Caki2 (cell line): ENCODE measurements around the gene PRDM5. TPM values are rescaled to one million over a fixed set of nuclear protein-coding genes. Genes with fewer than 3 reads are reported as not detected.

ENCODE experiments used
- DNase-seq: peaks from one replicate; pipeline ENCODE4 v3.0.0-alpha.2; 2015; ENCODE audit warnings: low read depth
- in situ Hi-C: cut with HindIII; loops from 2 replicates; pipeline ENCODE4 v1.10.0; 2016; ENCODE audit warnings: low sequenced_read_pairs, low pct_unique_long_range_greater_than_20kb, mixed read lengths
- total RNA-seq: library from RNA; depleted of rRNA; stranded (reverse); fragments of >200 nt; shearing (Covaris generic); gene quantifications from 2 replicates; pipeline ENCODE4 v1.2.3, GENCODE V29; 2014; ENCODE audit warnings: low replicate concordance

Gene PRDM5
- total RNA-seq, 1 experiment from 2014 or later: 4.7 TPM

DNA sequence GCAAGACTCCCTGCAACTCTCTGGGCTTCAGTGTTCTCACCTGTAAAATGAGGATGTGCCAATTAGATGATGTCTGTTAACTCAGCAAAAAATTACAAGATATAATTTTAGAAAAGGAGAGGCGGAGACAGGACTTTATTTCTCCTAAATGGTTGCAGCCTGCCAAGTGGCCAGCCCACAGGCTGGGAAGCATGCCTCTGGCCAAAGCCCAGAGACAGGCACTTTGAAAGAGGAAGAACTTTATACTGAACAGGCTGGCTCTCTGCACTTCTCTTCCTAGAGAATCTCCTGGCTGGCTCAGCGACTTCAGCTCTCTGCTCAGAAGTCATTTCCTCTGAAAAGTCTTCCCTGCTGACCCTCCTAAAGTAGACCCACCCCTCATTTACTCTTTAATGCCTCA, 3.7 kb downstream of the PRDM5 start:
- in situ Hi-C loops: no loop called here

DNA sequence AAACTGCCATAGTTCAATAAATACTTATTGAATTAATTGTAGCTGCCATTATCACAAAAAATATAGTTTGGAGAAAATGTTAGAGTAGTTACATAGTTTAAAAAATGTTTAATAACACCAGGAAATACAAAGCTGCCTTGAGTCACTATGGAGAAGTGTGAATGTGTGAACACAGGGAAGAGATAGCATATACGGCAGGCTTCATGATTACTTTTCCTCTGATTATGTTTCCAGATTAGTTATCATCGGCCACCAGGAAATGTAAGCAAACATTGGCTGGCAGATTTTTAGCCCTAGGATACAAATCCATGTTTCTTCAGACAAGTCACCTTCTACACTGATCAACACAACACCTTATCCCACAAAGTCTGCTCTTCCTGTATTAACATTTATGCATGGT, 4.4 kb downstream of the PRDM5 start:
- in situ Hi-C loops: no loop called here
- no peak for DNase-seq

More for the DNA sequence above, 3.7 kb downstream of the PRDM5 start:
- no peak for DNase-seq

DNA sequence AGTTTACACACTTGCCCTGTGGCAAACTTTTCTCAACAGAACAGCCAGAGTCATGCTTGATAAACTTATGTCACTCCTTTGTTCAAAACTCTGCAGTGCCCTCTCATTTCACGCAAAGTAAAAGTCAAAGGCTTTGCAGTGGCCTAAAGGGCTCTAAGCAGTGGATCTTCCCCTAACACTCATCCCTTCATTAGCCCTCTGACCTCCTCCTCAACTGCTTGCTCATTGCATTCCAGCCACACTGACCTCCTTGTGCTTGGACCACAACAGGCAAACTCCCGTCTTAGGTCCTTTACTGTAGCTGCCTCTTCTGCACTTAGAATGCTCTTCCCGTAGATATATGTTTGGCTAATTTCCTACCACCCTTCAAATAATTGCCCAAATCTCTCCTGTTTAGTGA, 5.6 kb downstream of the PRDM5 start:
- no peak for DNase-seq
- in situ Hi-C loops: no loop called here

- in situ Hi-C loops: no loop called here
- no peak for DNase-seq
These were observed 7.2 kb downstream of the PRDM5 start for GRCh38 chr4:120915336-120915735.

GRCh38 chr4:120903419-120903818, 19.1 kb downstream of the PRDM5 start:
- DNase-seq: no peak
- in situ Hi-C loops: no loop called here

- no peak for DNase-seq
- in situ Hi-C loops: no loop called here
These were observed 19.6 kb downstream of the PRDM5 start for GRCh38 chr4:120902925-120903324.

DNA sequence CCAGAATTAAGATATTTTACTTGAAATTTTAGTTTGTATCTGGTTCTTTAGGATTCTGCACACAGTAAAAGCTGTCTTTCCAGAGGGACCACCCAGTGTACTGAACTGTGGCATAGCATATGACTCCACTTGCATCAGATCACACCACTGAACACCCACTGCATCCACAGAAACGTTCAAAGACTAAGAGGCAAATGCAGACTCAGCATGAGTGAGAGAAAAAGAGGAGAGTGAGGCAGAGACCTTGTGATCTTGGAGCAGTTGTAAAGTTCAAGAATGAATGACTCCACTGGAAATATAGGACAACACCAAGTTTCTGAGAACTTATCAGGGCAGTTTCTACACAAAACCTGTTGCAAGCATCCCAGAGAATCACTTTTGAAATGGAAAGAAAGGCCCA, 20.8 kb downstream of the PRDM5 start:
- no peak for DNase-seq
- in situ Hi-C loops: no loop called here

GRCh38 chr4:120897981-120898719, 24.4 kb downstream of the PRDM5 start:
- in situ Hi-C loops: no loop called here
- no peak for DNase-seq

DNA sequence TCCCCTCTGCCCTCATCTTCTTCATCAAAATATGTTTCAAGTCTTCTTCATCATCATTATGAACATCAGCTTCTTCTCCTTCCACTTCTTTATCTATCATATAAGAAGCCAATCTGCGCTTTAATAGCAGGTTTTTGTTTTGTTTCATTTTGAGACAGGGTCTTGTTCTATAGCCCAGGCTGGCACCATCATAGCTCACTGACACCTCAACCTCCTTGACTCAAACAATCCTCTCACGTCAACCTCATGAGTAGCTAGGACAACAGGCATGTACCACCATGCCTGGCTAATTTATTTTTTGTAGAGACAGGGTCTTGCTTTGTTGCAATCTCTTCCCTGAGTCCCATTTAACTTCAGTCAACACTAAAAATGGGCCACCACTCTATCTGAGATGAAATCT, 27.0 kb downstream of the PRDM5 start:
- in situ Hi-C loops: no loop called here
- no peak for DNase-seq

GRCh38 chr4:120893314-120893713, 29.2 kb downstream of the PRDM5 start:
- no peak for DNase-seq
- in situ Hi-C loops: no loop called here

- DNase-seq: no peak
- in situ Hi-C loops: no loop called here
These were observed 36.3 kb downstream of the PRDM5 start for GRCh38 chr4:120886191-120886590.

GRCh38 chr4:120881846-120882245, 40.7 kb downstream of the PRDM5 start:
- no peak for DNase-seq
- in situ Hi-C loops: no loop called here

DNA sequence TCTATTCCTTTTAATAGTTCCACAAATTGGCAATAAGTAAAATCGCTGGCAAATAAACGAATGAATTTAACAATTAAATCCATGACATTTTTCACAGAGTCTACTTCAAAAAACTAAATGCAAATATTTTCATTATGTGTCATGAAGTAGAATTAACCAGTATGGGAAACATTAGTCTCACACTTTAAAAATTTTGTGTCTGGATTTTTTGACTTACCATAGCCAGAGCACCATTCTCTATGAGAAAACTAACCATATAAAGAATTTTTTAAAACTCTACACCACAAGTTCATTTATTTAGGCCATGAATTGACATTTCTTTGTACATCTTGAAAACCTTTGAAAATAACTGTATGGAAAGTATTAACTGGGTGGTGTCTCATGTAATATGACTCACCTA, 41.2 kb downstream of the PRDM5 start:
- in situ Hi-C loops: no loop called here
- no peak for DNase-seq

GRCh38 chr4:120877021-120877420, 45.5 kb downstream of the PRDM5 start:
- in situ Hi-C loops: no loop called here
- no peak for DNase-seq

DNA sequence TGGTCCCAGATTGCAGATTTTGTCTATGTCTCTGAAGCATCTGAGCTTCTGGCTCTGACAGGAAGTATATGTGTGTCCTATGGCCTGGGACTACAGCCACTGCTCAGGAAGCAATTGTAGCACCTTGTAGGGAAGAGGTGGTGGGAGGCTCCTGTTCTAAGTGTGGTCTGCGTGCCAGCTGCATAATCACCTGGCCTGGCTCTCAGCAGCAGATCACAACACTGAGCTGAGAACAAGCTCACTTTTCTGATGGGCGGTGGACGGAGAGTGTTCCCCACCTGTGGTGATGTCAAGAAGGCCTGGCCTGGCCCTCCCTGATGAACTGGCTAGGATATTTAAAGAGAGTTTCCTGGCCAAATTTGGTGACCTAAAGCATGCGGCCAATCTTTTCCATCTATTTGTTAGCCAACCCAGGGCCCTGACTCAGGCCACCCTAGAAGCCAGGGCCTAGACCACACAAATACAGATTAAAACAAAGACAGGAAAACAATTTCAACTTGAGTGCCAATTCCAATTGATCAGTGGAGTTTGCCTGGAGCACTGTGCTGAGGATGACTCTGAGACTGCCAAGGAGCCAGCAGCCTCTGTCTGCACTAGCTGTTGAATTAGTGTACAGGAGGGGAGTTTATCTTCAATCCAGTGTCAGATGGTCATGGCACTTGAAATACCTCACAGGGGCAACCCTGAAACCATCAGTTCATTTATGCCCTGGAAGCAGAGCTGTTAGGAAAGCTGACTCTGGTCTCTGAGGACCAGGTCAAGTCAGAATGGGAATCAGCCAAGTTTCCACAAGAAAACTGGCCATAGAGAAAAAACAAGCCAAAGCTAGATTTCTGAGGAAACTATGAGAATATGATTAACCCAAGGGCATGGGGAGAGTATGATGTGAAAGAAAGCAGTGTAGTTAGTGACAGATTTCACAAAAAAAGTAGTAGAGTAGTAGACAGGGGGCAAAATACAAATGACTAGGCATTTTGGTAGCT, 47.4 kb downstream of the PRDM5 start:
- in situ Hi-C loops: no loop called here
- no peak for DNase-seq

GRCh38 chr4:120873554-120873953, 49.0 kb downstream of the PRDM5 start:
- DNase-seq: no peak
- in situ Hi-C loops: no loop called here

GRCh38 chr4:120871173-120871572, 51.4 kb downstream of the PRDM5 start:
- no peak for DNase-seq
- in situ Hi-C loops: no loop called here

DNA sequence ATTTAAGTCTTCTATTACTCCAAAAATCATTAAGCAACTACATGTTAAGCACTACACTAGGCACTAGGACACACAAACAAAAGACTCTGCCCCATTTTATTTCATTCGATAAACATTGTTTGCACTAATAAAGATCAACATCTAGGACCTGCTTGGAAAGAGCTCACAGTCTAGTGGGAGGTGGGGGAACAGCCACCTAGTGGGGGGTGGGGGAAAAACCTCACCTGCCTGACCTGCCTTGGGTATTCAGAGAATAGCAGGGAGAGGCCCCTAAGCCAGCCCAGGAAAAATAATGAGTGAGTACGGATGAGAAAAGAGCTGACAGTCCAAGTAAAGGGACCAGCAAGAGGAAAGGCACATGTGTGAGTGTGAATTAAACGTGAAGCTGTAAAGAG, 52.2 kb downstream of the PRDM5 start:
- no peak for DNase-seq
- in situ Hi-C loops: no loop called here

GRCh38 chr4:120869613-120870278, 52.8 kb downstream of the PRDM5 start:
- DNase-seq: no peak
- in situ Hi-C loops: no loop called here
